IPS-18a (cell line): ENCODE data around the gene MLPH.

Experiments
- H3K27ac ChIP-seq: one replicate; pipeline ENCODE4 v1.5.1; 2013; ENCODE audit warnings: low read length
- H3K27me3 ChIP-seq: one replicate; pipeline ENCODE4 v1.6.1; 2013; ENCODE audit warnings: mild to moderate bottlenecking, low read length; ENCODE audit not compliant: control insufficient read depth, insufficient read depth
- H3K36me3 ChIP-seq: one replicate; pipeline ENCODE4 v1.6.1; 2013; ENCODE audit warnings: low read depth, low read length; ENCODE audit not compliant: control insufficient read depth
- H3K4me1 ChIP-seq: one replicate; pipeline ENCODE4 v1.6.1; 2013; ENCODE audit warnings: low read depth, low read length; ENCODE audit not compliant: control insufficient read depth
- H3K4me3 ChIP-seq: one replicate; pipeline ENCODE4 v1.5.1; 2013; ENCODE audit warnings: low read length
- H3K9ac ChIP-seq: one replicate; pipeline ENCODE4 v1.6.1; 2013; ENCODE audit warnings: mild to moderate bottlenecking, low read length, moderate library complexity
- H3K9me3 ChIP-seq: one replicate; pipeline ENCODE4 v1.6.1; 2013; ENCODE audit warnings: low read depth, low read length; ENCODE audit not compliant: control insufficient read depth

The MLPH gene

DNA sequence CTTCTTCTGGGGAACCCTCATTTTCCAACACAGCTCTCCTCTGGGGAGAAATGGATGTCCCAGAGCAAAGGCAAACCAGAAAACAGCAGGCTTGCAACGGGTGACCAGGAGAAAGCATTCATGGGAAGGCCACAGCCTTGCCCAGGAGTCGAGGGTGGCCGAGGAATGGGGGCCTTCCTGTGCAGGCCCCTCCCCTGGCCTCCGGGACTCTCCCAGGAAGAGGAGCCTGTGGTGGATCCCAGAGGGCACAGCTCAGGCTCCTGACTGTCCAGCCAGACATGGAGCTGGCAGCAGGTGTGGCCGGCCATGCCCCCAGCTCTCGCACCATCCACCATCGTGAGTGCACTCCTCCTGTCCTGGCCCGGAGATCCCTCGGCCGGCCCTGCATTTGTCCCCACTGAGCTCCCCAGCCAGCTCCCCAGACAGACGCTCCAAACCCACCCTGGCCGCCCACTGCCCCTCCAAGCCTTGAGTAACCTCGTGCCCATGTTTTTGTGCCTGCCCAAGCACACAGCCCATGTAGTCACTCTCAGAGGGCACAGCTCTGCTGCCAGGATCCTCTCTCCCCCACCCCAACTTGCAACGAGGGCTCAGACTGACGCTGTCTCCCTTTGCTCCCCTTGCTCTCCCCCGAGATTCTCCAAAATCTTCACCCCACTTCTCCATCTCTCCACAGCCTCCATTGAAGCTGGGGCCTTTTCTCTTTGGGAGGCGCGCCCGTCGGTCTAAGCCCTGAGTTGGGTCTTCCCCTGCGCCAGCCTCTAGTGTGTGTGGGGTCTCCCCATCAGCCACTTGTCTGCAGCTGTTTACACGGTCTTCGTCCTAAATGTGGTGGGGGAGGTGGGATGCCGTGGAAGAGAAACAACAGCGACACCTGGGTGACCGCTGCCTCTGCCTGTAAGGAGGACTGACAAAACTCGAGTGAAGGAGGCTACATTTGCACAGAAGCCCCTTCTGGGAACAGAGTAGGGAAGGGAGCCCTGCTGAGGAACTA, 89.1 kb downstream of the MLPH start:
- H3K27ac ChIP-seq: no peak overlapping the region
- H3K9ac ChIP-seq: no peak overlapping the region
- H3K4me1 ChIP-seq: peaks cover 7% of the 10 kb centered on the region
- no peaks in the 10 kb centered on the region for H3K36me3 ChIP-seq
- no peaks in the 10 kb centered on the region for H3K27me3 ChIP-seq
- H3K4me3 ChIP-seq: no peak overlapping the region
- H3K9me3 ChIP-seq: no peaks in the 10 kb centered on the region

- peaks cover 11% of the 10 kb centered on the region for H3K4me1 ChIP-seq
- H3K36me3 ChIP-seq: no peaks in the 10 kb centered on the region
- H3K4me3 ChIP-seq: no peak overlapping the region
- H3K9me3 ChIP-seq: no peaks in the 10 kb centered on the region
- no peak overlapping the region for H3K27ac ChIP-seq
- no peaks in the 10 kb centered on the region for H3K27me3 ChIP-seq
- no peak overlapping the region for H3K9ac ChIP-seq
Measured at GRCh38 chr2:237576974-237577373, 89.9 kb downstream of the MLPH start.

GRCh38 chr2:237577458-237577857, 90.4 kb downstream of the MLPH start:
- H3K36me3 ChIP-seq: no peaks in the 10 kb centered on the region
- peaks cover 9% of the 10 kb centered on the region for H3K4me1 ChIP-seq
- H3K27me3 ChIP-seq: no peaks in the 10 kb centered on the region
- H3K9ac ChIP-seq: no peak overlapping the region
- H3K27ac ChIP-seq: no peak overlapping the region
- no peak overlapping the region for H3K4me3 ChIP-seq
- H3K9me3 ChIP-seq: no peaks in the 10 kb centered on the region

GRCh38 chr2:237577956-237578870, 91.2 kb downstream of the MLPH start:
- no peak overlapping the region for H3K9ac ChIP-seq
- peaks cover 7% of the 10 kb centered on the region for H3K4me1 ChIP-seq
- no peaks in the 10 kb centered on the region for H3K27me3 ChIP-seq
- H3K36me3 ChIP-seq: no peaks in the 10 kb centered on the region
- no peaks in the 10 kb centered on the region for H3K9me3 ChIP-seq
- H3K27ac ChIP-seq: no peak overlapping the region
- H3K4me3 ChIP-seq: no peak overlapping the region

DNA sequence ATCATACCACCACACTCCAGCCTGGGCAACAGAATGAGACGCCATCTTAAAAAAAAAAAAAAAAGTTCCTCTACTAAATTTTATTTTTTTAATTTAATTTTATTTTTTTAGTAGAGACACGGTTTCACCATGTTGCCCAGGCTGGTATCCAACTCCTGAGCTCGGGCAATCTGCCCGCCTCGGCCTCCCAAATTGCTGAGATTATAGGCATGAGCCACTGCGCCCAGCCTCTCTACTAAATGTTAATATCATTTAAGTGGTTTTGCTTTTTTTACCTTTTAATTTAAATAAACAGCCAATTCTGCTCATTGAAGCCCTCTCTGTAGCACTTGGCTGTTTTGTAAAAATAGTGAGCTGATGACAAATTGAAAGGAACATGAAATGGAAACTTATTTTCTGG, 94.3 kb downstream of the MLPH start:
- no peaks in the 10 kb centered on the region for H3K36me3 ChIP-seq

DNA sequence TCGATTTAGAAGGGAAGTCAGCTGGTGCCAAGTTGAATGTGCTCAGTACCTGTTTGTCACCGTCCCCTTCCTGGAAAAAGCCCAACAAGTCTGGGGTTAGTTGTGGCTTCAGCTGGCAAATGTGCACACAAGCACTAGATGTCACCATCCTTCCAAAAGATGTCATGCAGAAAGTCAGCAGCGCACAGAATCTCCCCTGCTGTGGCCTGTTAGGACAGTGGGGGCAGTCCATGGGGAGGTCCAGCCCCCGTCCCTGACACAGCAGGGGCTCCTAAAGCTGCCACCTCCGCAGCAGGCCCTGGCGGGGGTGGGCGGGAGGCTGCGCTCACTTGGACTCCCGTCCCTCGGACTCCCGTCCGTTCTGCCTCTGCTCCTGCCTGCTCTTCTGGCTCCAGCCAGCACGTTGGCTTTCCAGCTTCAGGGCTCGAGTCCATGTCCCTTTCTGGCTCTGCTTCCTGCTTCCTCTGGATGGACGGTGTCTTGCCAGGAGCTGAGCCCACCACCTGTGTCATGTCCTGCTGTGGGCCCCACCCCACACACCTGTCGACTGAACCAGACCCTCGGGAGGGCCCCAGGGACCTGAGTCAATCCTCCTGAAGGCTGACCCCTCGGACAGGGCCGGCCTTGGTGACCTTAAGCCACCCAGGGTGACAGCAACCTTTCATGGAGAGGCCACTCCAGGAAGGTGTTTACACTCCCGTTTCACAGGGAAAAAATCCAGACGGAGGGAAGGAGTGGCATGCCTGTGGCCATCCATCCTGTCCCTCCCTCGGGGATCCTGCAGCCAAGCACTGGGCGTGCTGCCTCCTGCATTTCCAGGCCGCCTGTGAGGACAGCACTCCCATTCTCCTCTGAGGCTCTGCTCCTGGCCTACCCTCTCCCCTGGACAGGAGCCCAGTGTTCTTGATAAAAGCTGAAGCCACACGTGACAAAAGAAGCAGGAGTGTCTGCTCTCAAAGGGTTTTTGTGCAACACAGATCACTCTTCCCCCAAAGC, 95.0 kb downstream of the MLPH start:
- H3K4me3 ChIP-seq: no peak overlapping the region
- no peak overlapping the region for H3K27ac ChIP-seq
- no peaks in the 10 kb centered on the region for H3K36me3 ChIP-seq
- H3K4me1 ChIP-seq: peaks cover 10% of the 10 kb centered on the region
- no peaks in the 10 kb centered on the region for H3K9me3 ChIP-seq
- H3K27me3 ChIP-seq: no peaks in the 10 kb centered on the region
- H3K9ac ChIP-seq: no peak overlapping the region

More for the DNA sequence above, 94.3 kb downstream of the MLPH start:
- no peak overlapping the region for H3K9ac ChIP-seq
- no peak overlapping the region for H3K27ac ChIP-seq
- no peak overlapping the region for H3K4me3 ChIP-seq
- no peaks in the 10 kb centered on the region for H3K27me3 ChIP-seq
- peaks cover 7% of the 10 kb centered on the region for H3K4me1 ChIP-seq
- no peaks in the 10 kb centered on the region for H3K9me3 ChIP-seq

DNA sequence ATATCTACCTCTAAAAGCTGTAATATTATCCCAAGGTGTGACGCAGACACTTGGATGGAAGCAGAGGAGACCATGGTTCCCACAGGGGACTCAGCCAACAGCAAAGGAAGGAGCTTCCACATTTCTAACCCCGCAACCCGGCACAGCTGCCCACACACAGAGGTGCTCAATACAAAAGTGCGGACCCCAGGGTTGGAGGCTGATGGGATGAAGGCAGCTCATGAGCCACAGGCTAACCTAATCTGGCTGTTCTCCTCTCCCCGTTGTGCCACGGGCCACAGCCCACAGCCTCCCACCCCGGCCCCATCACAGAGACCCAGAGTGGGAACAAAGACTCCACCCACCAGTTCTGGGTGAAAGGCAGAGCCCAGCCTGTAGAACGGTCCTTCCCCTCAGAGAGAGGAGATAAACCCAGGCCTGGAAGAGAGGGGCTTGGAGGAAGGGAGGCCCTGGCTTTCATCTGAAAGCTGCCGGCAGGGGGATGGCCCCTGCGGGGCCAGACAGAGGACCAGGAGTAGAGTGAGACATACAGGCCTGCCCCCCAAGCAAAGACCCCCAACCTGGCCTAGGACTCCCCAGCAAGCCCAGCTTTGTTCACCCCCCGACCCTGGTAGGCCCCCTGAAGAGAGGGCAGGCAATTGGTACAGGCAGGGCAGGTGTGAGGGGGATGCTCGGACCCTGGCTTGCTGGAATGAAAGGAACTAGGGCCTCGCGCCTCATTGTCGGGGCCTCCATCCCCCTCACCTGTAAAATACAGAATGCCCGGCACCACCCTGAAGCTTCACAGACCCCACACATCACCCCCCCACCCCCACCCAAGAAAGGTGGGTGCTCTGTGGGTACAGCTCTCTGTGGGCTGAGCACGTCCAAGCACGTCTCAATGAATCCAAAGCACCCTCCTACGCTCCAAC, 96.6 kb downstream of the MLPH start:
- Histone ChIP-seq H3K27me3 (no peaks in the 10 kb centered on the region), H3K27ac (no peak overlapping the region), H3K4me3 (no peak overlapping the region), H3K9me3 (no peaks in the 10 kb centered on the region), H3K9ac (no peak overlapping the region), H3K4me1 (peaks cover 10% of the 10 kb centered on the region), H3K36me3 (no peaks in the 10 kb centered on the region)

DNA sequence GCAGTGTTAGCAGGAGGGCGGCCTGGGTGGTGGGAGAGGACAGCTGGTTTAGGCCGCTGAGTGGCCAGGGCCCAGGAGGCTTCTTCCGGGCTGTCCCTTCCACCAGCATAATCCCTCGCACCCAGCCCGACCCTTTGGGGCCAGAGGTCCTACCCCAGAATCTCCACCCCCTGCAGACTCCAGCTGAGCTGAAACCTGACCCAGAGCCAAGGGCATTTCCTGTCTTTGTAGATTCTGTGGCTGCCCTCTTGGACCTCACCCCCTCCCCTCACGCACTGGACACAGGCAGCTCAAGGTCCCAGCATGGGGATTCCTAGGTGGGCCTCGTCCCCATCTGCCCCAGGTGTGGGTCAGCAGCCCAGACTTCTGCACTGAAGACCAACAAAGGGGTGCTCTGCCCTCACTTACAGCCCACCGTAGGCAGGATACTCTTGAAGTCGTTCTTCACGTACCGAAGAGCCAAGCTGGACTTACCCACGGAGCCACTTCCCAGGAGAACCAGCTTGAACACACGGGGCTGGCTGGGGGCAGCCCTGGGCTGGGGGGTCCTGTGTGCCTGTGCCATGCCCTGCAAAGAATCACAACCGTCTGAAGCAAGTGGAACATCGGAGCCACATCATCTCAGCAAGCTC, 98.7 kb downstream of the MLPH start:
- Histone ChIP-seq H3K9me3 (no peaks in the 10 kb centered on the region), H3K27me3 (no peaks in the 10 kb centered on the region), H3K9ac (no peak overlapping the region), H3K27ac (no peak overlapping the region), H3K36me3 (no peaks in the 10 kb centered on the region), H3K4me1 (peaks cover 13% of the 10 kb centered on the region), H3K4me3 (no peak overlapping the region)

GRCh38 chr2:237588044-237588696, 101.1 kb downstream of the MLPH start:
- Histone ChIP-seq H3K27me3 (no peaks in the 10 kb centered on the region), H3K9ac (no peak overlapping the region), H3K4me3 (no peak overlapping the region), H3K9me3 (no peaks in the 10 kb centered on the region), H3K36me3 (no peaks in the 10 kb centered on the region), H3K27ac (no peak overlapping the region), H3K4me1 (peaks cover 16% of the 10 kb centered on the region)
